ENCODE measurements around the gene CNOT6.

DNA sequence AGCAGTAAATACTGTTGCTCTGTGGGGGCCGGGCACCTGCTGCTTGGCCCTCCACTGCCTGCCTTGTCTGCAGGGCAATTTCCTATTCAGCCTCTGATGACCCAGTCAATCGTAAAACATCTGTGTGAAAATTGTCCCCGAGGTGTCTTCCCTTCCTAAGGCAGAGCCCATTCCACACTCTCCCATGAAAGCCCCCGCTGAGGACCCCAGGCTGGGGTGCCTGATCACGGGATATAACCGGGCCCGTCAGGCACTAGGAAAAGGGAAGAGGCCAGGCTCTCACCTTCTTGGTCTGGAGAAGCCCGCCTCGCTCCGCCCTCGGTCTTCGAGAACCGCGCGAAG, 124.3 kb downstream of the CNOT6 start:
- TF ChIP-seq MEF2A (IDR thresholded peaks at IDR 0.05; ENCODE audit: insufficient read depth, low read depth, low read length) (no peak), ATF3 (IDR thresholded peaks at IDR 0.05; ENCODE audit: borderline replicate concordance, extremely low read depth, low read depth, low read length) (no peak), ATF7 (IDR thresholded peaks at IDR 0.05; ENCODE audit: low read depth) (no peak), NFYA (IDR thresholded peaks at IDR 0.05; ENCODE audit: borderline replicate concordance, low read depth, low read length) (no peak), FOXM1 (IDR thresholded peaks at IDR 0.05; ENCODE audit: low read depth, low read length) (no peak)
- TF ChIP-seq, protein P1, sequence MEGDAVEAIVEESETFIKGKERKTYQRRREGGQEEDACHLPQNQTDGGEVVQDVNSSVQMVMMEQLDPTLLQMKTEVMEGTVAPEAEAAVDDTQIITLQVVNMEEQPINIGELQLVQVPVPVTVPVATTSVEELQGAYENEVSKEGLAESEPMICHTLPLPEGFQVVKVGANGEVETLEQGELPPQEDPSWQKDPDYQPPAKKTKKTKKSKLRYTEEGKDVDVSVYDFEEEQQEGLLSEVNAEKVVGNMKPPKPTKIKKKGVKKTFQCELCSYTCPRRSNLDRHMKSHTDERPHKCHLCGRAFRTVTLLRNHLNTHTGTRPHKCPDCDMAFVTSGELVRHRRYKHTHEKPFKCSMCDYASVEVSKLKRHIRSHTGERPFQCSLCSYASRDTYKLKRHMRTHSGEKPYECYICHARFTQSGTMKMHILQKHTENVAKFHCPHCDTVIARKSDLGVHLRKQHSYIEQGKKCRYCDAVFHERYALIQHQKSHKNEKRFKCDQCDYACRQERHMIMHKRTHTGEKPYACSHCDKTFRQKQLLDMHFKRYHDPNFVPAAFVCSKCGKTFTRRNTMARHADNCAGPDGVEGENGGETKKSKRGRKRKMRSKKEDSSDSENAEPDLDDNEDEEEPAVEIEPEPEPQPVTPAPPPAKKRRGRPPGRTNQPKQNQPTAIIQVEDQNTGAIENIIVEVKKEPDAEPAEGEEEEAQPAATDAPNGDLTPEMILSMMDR (IDR thresholded peaks at IDR 0.05 in 2 of 3, conservative IDR thresholded peaks at IDR 0.05 in 1 of 3; ENCODE audit: control insufficient read depth in 2 of 3, extremely low read depth in 1 of 3, insufficient read depth in 1 of 3, low read depth in 3 of 3, low read length in 3 of 3) = no peak

Measured in GM12878 (cell line).